B cell (primary cell): Measurements from ENCODE around the gene VIL1.

ENCODE experiments used
- EZH2 ChIP-seq: IDR thresholded peaks from 2 replicates; pipeline ENCODE4 v1.6.1; 2012; ENCODE audit warnings: borderline replicate concordance, low read depth, mild to moderate bottlenecking, moderate library complexity, low read length; ENCODE audit not compliant: insufficient read depth, poor library complexity, severe bottlenecking
- TF ChIP-seq, protein P1 (sequence below): fragments of 200-600 bp; IDR thresholded peaks from one replicate; pipeline ENCODE4 v1.8.0; 2022; ENCODE audit warnings: antibody characterized with exemption, mild to moderate bottlenecking

DNA sequence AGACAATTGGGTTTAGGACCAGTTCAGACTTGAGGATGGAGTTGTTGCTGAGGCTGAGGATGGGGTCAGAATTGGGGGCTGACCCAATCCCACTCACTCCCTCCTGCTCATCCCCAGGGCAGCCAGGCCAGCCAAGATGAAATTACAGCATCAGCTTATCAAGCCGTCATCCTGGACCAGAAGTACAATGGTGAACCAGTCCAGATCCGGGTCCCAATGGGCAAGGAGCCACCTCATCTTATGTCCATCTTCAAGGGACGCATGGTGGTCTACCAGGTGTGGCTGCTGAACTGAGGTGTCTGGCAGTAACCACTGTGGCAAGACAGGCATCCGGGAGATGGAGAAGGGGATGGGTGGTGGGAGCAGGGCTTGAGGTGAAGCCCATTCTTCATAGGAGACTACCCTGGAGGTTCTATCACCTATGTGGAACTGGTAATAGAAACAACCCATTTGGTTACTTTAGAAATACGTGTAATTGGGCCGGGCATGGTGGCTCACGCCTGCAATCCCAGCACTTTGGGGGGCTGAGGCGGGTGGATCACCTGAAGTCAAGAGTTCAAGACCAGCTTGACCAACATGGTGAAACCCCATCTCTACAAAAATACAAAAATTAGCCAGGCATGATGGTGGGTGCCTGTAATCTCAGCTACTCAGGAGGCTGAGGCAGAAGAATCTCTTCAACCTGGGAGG, 13.9 kb downstream of the VIL1 start:
- TF ChIP-seq, protein P1, sequence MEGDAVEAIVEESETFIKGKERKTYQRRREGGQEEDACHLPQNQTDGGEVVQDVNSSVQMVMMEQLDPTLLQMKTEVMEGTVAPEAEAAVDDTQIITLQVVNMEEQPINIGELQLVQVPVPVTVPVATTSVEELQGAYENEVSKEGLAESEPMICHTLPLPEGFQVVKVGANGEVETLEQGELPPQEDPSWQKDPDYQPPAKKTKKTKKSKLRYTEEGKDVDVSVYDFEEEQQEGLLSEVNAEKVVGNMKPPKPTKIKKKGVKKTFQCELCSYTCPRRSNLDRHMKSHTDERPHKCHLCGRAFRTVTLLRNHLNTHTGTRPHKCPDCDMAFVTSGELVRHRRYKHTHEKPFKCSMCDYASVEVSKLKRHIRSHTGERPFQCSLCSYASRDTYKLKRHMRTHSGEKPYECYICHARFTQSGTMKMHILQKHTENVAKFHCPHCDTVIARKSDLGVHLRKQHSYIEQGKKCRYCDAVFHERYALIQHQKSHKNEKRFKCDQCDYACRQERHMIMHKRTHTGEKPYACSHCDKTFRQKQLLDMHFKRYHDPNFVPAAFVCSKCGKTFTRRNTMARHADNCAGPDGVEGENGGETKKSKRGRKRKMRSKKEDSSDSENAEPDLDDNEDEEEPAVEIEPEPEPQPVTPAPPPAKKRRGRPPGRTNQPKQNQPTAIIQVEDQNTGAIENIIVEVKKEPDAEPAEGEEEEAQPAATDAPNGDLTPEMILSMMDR: no peak
- no peak for TF ChIP-seq EZH2
